T-helper 2 cell treated with Interferon-gamma antibody and Interleukin-4, amounts not matched to agents 5 μg/mL and 100 μg/mL, for 36 hours (primary cell): ENCODE measurements around the gene POLD3.

Experiments used
- DNase-seq: peaks from one replicate; pipeline ENCODE4 v3.0.0; 2021; ENCODE audit warnings: low spot score
- H3K27ac Mint-ChIP-seq: one replicate; pipeline ENCODE4 v1.8.0; 2021; ENCODE audit warnings: mild to moderate bottlenecking, mixed read lengths
- H3K27me3 Mint-ChIP-seq: one replicate; pipeline ENCODE4 v1.8.0; 2021; ENCODE audit warnings: low read depth, mixed read lengths
- H3K36me3 Mint-ChIP-seq: one replicate; pipeline ENCODE4 v1.8.0; 2021; ENCODE audit warnings: low read depth, mixed read lengths
- H3K4me1 Mint-ChIP-seq: one replicate; pipeline ENCODE4 v1.8.0; 2021; ENCODE audit warnings: low read depth, mixed read lengths
- H3K4me3 Mint-ChIP-seq: one replicate; pipeline ENCODE4 v1.8.0; 2022; ENCODE audit warnings: mild to moderate bottlenecking, moderate library complexity, mixed read lengths
- H3K9me3 Mint-ChIP-seq: one replicate; pipeline ENCODE4 v1.8.0; 2021; ENCODE audit warnings: mixed read lengths

The POLD3 gene

GRCh38 chr11:74604311-74604710 is 11.9 kb downstream of the POLD3 start:
- H3K27ac Mint-ChIP-seq: no peak overlapping the region
- no peak for DNase-seq
- peaks cover 20% of the 10 kb centered on the region for H3K36me3 Mint-ChIP-seq
- H3K27me3 Mint-ChIP-seq: no peaks in the 10 kb centered on the region
- H3K9me3 Mint-ChIP-seq: no peaks in the 10 kb centered on the region
- H3K4me3 Mint-ChIP-seq: no peak overlapping the region
- H3K4me1 Mint-ChIP-seq: no peaks in the 10 kb centered on the region

- H3K27me3 Mint-ChIP-seq: no peaks in the 10 kb centered on the region
- H3K9me3 Mint-ChIP-seq: no peaks in the 10 kb centered on the region
- H3K4me1 Mint-ChIP-seq: no peaks in the 10 kb centered on the region
- DNase-seq: no peak
- H3K27ac Mint-ChIP-seq: no peak overlapping the region
- H3K4me3 Mint-ChIP-seq: no peak overlapping the region
- peaks cover 24% of the 10 kb centered on the region for H3K36me3 Mint-ChIP-seq
Measured at GRCh38 chr11:74605403-74605802, 13.0 kb downstream of the POLD3 start.

- Mint-ChIP-seq H3K27me3 (no peaks in the 10 kb centered on the region), H3K9me3 (no peaks in the 10 kb centered on the region), H3K27ac (no peak overlapping the region), H3K4me1 (no peaks in the 10 kb centered on the region), H3K4me3 (no peak overlapping the region), H3K36me3 (peaks cover 44% of the 10 kb centered on the region)
- DNase-seq: no peak
Measured at GRCh38 chr11:74608431-74608830, 16.0 kb downstream of the POLD3 start.

GRCh38 chr11:74611369-74611861 is 19.0 kb downstream of the POLD3 start:
- Mint-ChIP-seq H3K4me1 (no peaks in the 10 kb centered on the region), H3K27ac (no peak overlapping the region)
- DNase-seq: no peak

GRCh38 chr11:74612877-74613276 is 20.5 kb downstream of the POLD3 start:
- H3K27ac Mint-ChIP-seq: no peak overlapping the region
- H3K36me3 Mint-ChIP-seq: peaks cover 44% of the 10 kb centered on the region
- no peaks in the 10 kb centered on the region for H3K27me3 Mint-ChIP-seq
- H3K4me1 Mint-ChIP-seq: no peaks in the 10 kb centered on the region
- H3K9me3 Mint-ChIP-seq: no peaks in the 10 kb centered on the region
- DNase-seq: no peak
- no peak overlapping the region for H3K4me3 Mint-ChIP-seq

More at GRCh38 chr11:74611369-74611861, 19.0 kb downstream of the POLD3 start:
- H3K27me3 Mint-ChIP-seq: no peaks in the 10 kb centered on the region
- H3K4me3 Mint-ChIP-seq: no peak overlapping the region
- H3K9me3 Mint-ChIP-seq: no peaks in the 10 kb centered on the region
- peaks cover 38% of the 10 kb centered on the region for H3K36me3 Mint-ChIP-seq

- no peak overlapping the region for H3K27ac Mint-ChIP-seq
- DNase-seq: no peak
- H3K9me3 Mint-ChIP-seq: no peaks in the 10 kb centered on the region
- no peaks in the 10 kb centered on the region for H3K27me3 Mint-ChIP-seq
- H3K4me1 Mint-ChIP-seq: peaks cover 2% of the 10 kb centered on the region
- H3K4me3 Mint-ChIP-seq: no peak overlapping the region
- peaks cover 49% of the 10 kb centered on the region for H3K36me3 Mint-ChIP-seq
Measured at GRCh38 chr11:74615311-74615710, 22.9 kb downstream of the POLD3 start.

GRCh38 chr11:74615988-74616387 is 23.6 kb downstream of the POLD3 start:
- Mint-ChIP-seq H3K4me3 (no peak overlapping the region), H3K4me1 (peaks cover 2% of the 10 kb centered on the region), H3K36me3 (peaks cover 49% of the 10 kb centered on the region), H3K27ac (no peak overlapping the region), H3K27me3 (no peaks in the 10 kb centered on the region), H3K9me3 (no peaks in the 10 kb centered on the region)
- no peak for DNase-seq

GRCh38 chr11:74620531-74620930 is 28.1 kb downstream of the POLD3 start:
- H3K4me1 Mint-ChIP-seq: peaks cover 2% of the 10 kb centered on the region
- no peaks in the 10 kb centered on the region for H3K9me3 Mint-ChIP-seq
- no peak overlapping the region for H3K27ac Mint-ChIP-seq
- DNase-seq: no peak
- no peaks in the 10 kb centered on the region for H3K27me3 Mint-ChIP-seq
- no peak overlapping the region for H3K4me3 Mint-ChIP-seq
- peaks cover 56% of the 10 kb centered on the region for H3K36me3 Mint-ChIP-seq

- Mint-ChIP-seq H3K36me3 (peaks cover 53% of the 10 kb centered on the region), H3K27ac (no peak overlapping the region), H3K9me3 (no peaks in the 10 kb centered on the region), H3K27me3 (no peaks in the 10 kb centered on the region), H3K4me3 (no peak overlapping the region), H3K4me1 (no peaks in the 10 kb centered on the region)
- DNase-seq: no peak
Measured at GRCh38 chr11:74626130-74626529, 33.7 kb downstream of the POLD3 start.

- H3K36me3 Mint-ChIP-seq: peaks cover 50% of the 10 kb centered on the region
- no peak for DNase-seq
- H3K9me3 Mint-ChIP-seq: no peaks in the 10 kb centered on the region
- H3K27ac Mint-ChIP-seq: no peak overlapping the region
- H3K4me3 Mint-ChIP-seq: no peak overlapping the region
- H3K4me1 Mint-ChIP-seq: no peaks in the 10 kb centered on the region
- H3K27me3 Mint-ChIP-seq: no peaks in the 10 kb centered on the region
Measured at GRCh38 chr11:74626604-74627003, 34.2 kb downstream of the POLD3 start.

GRCh38 chr11:74627381-74627780 is 35.0 kb downstream of the POLD3 start:
- Mint-ChIP-seq H3K36me3 (peaks cover 49% of the 10 kb centered on the region), H3K27ac (no peak overlapping the region)

GRCh38 chr11:74630043-74630442 is 37.7 kb downstream of the POLD3 start:
- Mint-ChIP-seq H3K36me3 (peaks cover 53% of the 10 kb centered on the region), H3K4me3 (no peak overlapping the region), H3K9me3 (no peaks in the 10 kb centered on the region), H3K27me3 (no peaks in the 10 kb centered on the region), H3K4me1 (no peaks in the 10 kb centered on the region), H3K27ac (no peak overlapping the region)
- DNase-seq: no peak

More at GRCh38 chr11:74627381-74627780, 35.0 kb downstream of the POLD3 start:
- Mint-ChIP-seq H3K4me3 (no peak overlapping the region), H3K4me1 (no peaks in the 10 kb centered on the region), H3K9me3 (no peaks in the 10 kb centered on the region), H3K27me3 (no peaks in the 10 kb centered on the region)
- no peak for DNase-seq

GRCh38 chr11:74633406-74634393 is 41.3 kb downstream of the POLD3 start:
- Mint-ChIP-seq H3K4me1 (peaks cover 12% of the 10 kb centered on the region), H3K4me3 (no peak overlapping the region)

GRCh38 chr11:74634537-74634936 is 42.2 kb downstream of the POLD3 start:
- no peak for DNase-seq

More at GRCh38 chr11:74633406-74634393, 41.3 kb downstream of the POLD3 start:
- DNase-seq: no peak
- Mint-ChIP-seq H3K27ac (no peak overlapping the region), H3K36me3 (peaks cover 64% of the 10 kb centered on the region), H3K9me3 (no peaks in the 10 kb centered on the region), H3K27me3 (no peaks in the 10 kb centered on the region)

More at GRCh38 chr11:74634537-74634936, 42.2 kb downstream of the POLD3 start:
- Mint-ChIP-seq H3K27me3 (no peaks in the 10 kb centered on the region), H3K4me3 (no peak overlapping the region), H3K9me3 (no peaks in the 10 kb centered on the region), H3K4me1 (peaks cover 12% of the 10 kb centered on the region), H3K27ac (no peak overlapping the region), H3K36me3 (peaks cover 60% of the 10 kb centered on the region)
